ENCODE results near the gene HNRNPH3. TPM values are rescaled to one million over a fixed set of nuclear protein-coding genes. Genes with fewer than 3 reads are reported as not detected.

HNRNPH3 gene
- total and polyA plus RNA-seq, 10 donors: 43.2 to 142 (median 101) TPM

DNA sequence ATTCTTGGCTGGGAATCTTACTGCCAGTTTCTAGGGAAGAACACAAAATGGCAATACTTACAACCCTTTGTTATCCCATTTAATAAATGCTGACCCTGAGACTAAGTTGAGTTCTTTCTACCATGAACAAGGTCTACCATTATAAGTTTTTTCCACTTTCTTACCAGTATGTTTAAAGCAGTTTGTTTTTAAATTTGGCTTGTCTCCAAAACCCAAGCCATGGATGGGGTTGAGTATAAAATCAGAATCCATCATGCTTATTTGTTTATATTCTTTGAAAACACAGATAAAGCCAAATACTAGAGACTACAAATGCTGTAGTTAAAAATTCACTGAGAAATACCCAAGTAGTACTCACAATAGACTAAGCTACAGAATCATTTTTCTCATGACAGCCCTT, 41.1 kb upstream of the HNRNPH3 start:
- Histone ChIP-seq H3K4me1 (no peaks in the 10 kb centered on the region), H3K36me3 (no peaks in the 10 kb centered on the region), H3K4me3 (no peak overlapping the region), H3K9me3 (no peaks in the 10 kb centered on the region), H3K27ac (no peak overlapping the region), H3K27me3 (replicated peaks in 1 of 7) (no peaks in the 10 kb centered on the region)
- intact Hi-C loops (cut with DNase I; ENCODE audit: low total_unique reads): no loop called here
- no peak for DNase-seq
- TF ChIP-seq POLR2A (IDR thresholded peaks at IDR 0.05) (no peak), POLR2AphosphoS5 (IDR thresholded peaks at IDR 0.05) (no peak)
- TF ChIP-seq, protein P1, sequence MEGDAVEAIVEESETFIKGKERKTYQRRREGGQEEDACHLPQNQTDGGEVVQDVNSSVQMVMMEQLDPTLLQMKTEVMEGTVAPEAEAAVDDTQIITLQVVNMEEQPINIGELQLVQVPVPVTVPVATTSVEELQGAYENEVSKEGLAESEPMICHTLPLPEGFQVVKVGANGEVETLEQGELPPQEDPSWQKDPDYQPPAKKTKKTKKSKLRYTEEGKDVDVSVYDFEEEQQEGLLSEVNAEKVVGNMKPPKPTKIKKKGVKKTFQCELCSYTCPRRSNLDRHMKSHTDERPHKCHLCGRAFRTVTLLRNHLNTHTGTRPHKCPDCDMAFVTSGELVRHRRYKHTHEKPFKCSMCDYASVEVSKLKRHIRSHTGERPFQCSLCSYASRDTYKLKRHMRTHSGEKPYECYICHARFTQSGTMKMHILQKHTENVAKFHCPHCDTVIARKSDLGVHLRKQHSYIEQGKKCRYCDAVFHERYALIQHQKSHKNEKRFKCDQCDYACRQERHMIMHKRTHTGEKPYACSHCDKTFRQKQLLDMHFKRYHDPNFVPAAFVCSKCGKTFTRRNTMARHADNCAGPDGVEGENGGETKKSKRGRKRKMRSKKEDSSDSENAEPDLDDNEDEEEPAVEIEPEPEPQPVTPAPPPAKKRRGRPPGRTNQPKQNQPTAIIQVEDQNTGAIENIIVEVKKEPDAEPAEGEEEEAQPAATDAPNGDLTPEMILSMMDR (IDR thresholded peaks at IDR 0.05 in 8 of 11, conservative IDR thresholded peaks at IDR 0.05 in 3 of 11): no peak

DNA sequence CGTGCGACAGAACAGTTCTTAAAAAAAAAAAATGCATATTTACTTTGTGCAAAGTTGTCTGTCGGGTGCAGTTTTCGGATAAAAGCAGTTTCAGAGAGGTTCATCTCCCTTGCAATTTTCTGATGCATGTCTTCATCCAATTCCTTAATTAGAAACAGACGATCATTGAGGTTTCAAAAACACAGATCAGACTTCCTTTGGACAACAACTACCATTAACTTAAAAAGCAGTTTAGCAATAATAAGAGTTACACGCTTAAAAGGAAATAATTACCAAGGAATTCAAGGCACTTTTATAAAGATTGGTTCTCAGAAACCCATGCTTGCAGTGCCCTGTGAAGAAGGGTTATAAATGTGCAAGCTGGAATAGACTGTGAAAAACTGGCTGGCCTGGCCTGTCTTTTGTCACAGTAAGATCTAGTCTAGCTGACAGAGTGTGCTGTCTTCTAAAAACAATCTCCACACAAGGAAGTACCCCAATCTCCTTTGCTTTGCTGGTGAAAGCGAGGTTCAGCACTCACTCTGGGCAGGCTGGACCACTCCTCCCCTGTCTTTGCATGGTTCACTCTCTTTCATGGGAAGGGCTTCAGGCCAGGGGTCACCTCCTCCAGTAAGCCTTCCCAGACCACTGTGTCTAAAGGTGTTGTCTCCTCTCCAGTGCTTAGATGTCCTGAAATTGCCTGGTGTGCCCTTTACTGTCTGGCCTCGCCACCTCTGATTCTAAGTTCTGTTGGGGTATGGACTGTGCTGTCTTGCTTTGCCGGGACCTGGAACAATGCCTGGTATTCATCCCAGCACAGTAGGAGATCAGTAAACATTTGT, 34.8 kb upstream of the HNRNPH3 start:
- Histone ChIP-seq H3K27ac (no peak overlapping the region), H3K36me3 (no peaks in the 10 kb centered on the region), H3K4me3 (no peak overlapping the region), H3K9me3 (no peaks in the 10 kb centered on the region), H3K27me3 (replicated peaks in 1 of 7) (no peaks in the 10 kb centered on the region), H3K4me1 (peaks cover 3 to 23% (median 17%) of the 10 kb centered on the region in 6 donors)
- TF ChIP-seq POLR2AphosphoS5 (IDR thresholded peaks at IDR 0.05) (no peak), POLR2A (IDR thresholded peaks at IDR 0.05) (no peak)
- TF ChIP-seq, protein P1 (IDR thresholded peaks at IDR 0.05 in 8 of 11, conservative IDR thresholded peaks at IDR 0.05 in 3 of 11): no peak
- WGBS, 5 donors: 67 to 82% (median 72%) methylated on average over 9 of the region's 9 CpGs
- intact Hi-C loops (cut with DNase I; ENCODE audit: low total_unique reads): no loop called here
- DNase-seq: no peak

DNA sequence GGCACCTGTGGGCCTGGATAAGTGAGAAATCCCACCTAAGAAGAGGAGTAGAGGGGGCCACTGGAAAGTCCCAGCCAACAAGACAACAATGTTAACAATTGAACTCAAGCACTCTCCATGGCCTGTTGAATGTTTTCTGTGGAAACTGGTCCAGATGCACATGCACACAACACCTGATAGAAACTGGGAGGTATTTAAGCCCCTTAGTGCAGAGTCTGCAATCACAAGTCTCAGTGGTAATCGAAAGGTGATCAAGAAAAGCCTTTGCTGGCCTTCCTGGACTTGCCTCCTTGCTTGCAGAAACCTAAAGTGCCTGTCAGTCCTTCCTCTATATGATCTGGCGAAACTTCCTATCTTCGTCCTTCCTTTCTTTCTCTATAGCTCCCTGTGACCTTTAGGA, 30.6 kb upstream of the HNRNPH3 start:
- peak overlapping the region in 1 of 8 donors; percentile 24 for H3K4me3 ChIP-seq
- H3K4me1 ChIP-seq: peaks cover 5 to 27% (median 20%) of the 10 kb centered on the region in 6 donors
- no peaks in the 10 kb centered on the region for H3K9me3 ChIP-seq
- TF ChIP-seq, protein P1 (IDR thresholded peaks at IDR 0.05 in 8 of 11, conservative IDR thresholded peaks at IDR 0.05 in 3 of 11): no peak
- no peak for TF ChIP-seq POLR2A (IDR thresholded peaks at IDR 0.05)
- no peak for TF ChIP-seq POLR2AphosphoS5 (IDR thresholded peaks at IDR 0.05)
- H3K27me3 ChIP-seq (replicated peaks in 1 of 7): no peaks in the 10 kb centered on the region
- no peak for DNase-seq
- intact Hi-C loops (cut with DNase I; ENCODE audit: low total_unique reads): loop anchor here (5.0 to 10.0 kb wide), 2 partner anchors 89 to 446 kb away; no protein-coding TSS in a partner anchor
- no peaks in the 10 kb centered on the region for H3K36me3 ChIP-seq
- H3K27ac ChIP-seq: peak overlapping the region in 7 of 8 donors; percentile 10 to 84 (median 56)
- WGBS, 5 donors: 40 to 82% (median 56%) methylated on average over 3 of the region's 3 CpGs

DNA sequence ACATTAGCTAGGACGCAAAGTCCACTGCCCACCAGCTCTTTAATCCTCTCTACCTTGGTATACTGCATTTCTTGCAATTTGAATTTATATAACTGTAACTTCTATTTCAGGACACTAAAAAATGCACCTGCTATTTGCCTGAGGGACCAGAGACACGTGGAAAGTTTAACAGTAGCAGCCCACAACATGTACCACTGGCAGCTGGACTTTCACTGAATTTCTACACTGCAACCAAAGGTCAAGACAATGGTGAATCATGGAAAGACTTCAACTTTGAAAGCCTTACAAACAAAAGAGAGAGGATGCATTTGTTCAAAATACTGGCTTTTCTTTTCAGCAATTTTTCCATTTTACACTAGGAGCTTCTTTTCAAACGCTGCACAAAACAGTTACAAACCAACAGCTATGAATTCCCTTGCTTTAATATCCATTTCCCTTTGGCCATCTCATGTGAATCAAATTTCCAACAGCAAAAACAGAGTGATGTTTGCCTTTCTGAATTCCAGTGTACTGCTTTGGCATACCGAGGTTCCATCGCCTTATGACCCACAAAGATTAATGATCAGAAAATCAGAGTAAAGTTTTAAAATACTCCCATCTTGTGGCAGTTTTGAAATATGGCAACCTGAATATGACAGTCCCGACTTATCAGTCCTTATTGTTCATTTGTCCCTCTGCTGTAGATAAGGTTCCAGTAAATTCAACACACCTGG, 29.9 kb upstream of the HNRNPH3 start:
- peaks cover 5 to 27% (median 20%) of the 10 kb centered on the region in 6 donors for H3K4me1 ChIP-seq
- DNase-seq: no peak
- no peaks in the 10 kb centered on the region for H3K9me3 ChIP-seq
- 41 to 52% (median 45%) methylated on average over 6 of the region's 6 CpGs for WGBS, 5 donors
- no peaks in the 10 kb centered on the region for H3K36me3 ChIP-seq
- TF ChIP-seq, protein P1 (IDR thresholded peaks at IDR 0.05 in 8 of 11, conservative IDR thresholded peaks at IDR 0.05 in 3 of 11): peak; percentile 42 to 80 (median 71)
- TF ChIP-seq POLR2AphosphoS5 (IDR thresholded peaks at IDR 0.05) (no peak), POLR2A (IDR thresholded peaks at IDR 0.05) (no peak)
- no peaks in the 10 kb centered on the region for H3K27me3 ChIP-seq (replicated peaks in 1 of 7)
- intact Hi-C loops (cut with DNase I; ENCODE audit: low total_unique reads): loop anchor here (5.0 to 10.0 kb wide), 2 partner anchors 90 to 447 kb away; no protein-coding TSS in a partner anchor
- H3K4me3 ChIP-seq: no peak overlapping the region
- H3K27ac ChIP-seq: peak overlapping the region in 6 of 8 donors; percentile 2 to 84 (median 48)

All from spleen (tissue), 11 donors.